H1 (cell line): ENCODE results near the gene GRAMD4. TPM values are rescaled to one million over a fixed set of nuclear protein-coding genes. Genes with fewer than 3 reads are reported as not detected.
A peak's percentile ranks its signal among the peaks of the same experiment; 100 is the strongest.

Source experiments
- CTCF ChIA-PET: fragments of 300-600 bp; sonication (Branson Sonifier 250); formaldehyde crosslinking; loops from one replicate; lab custom pipeline; 2021; ENCODE audit not compliant: partially characterized antibody; lab: Charles Lee
- POLR2A ChIA-PET: fragments of 300-600 bp; sonication (Branson Sonifier 250); formaldehyde crosslinking; loops from one replicate; lab custom pipeline; 2021; ENCODE audit warnings: inconsistent platforms; ENCODE audit not compliant: partially characterized antibody; lab: Charles Lee
- DNase-seq, 2 experiments: peaks; one replicate each; pipeline versions ENCODE4 v3.0.0 to v3.0.0-alpha.2; 2010 to 2022; ENCODE audit warnings: low spot score in 2 of 2, low read depth in 1 of 2, mixed read lengths in 1 of 2
- FAIRE-seq: peaks from 2 replicates; lab custom pipeline; 2011; peaks lifted over from hg19 to GRCh38; lab: Jason Lieb, UNC
- H2AFZ ChIP-seq: 2 replicates; pipeline ENCODE4 v1.8.1; 2012; ENCODE audit warnings: low read length, inconsistent platforms
- H2AK5ac ChIP-seq: 2 replicates; pipeline ENCODE4 v1.6.1; 2013; ENCODE audit warnings: low read depth, low read length
- H2BK120ac ChIP-seq: replicated peaks from 2 replicates; pipeline ENCODE3; 2013; ENCODE audit warnings: low read depth, low read length, inconsistent platforms
- H2BK12ac ChIP-seq: 2 replicates; pipeline ENCODE4 v1.6.1; 2013; ENCODE audit warnings: low read depth, low read length
- H2BK15ac ChIP-seq: 2 replicates; pipeline ENCODE4 v1.6.1; 2013; ENCODE audit warnings: low read length
- H2BK20ac ChIP-seq: 2 replicates; pipeline ENCODE4 v1.6.1; 2013; ENCODE audit warnings: low read length
- H2BK5ac ChIP-seq: 2 replicates; pipeline ENCODE4 v1.6.1; 2013; ENCODE audit warnings: low read depth, low read length
- H3K14ac ChIP-seq: 2 replicates; pipeline ENCODE4 v1.6.1; 2013; ENCODE audit warnings: inconsistent platforms; ENCODE audit not compliant: insufficient read length
- H3K18ac ChIP-seq: 2 replicates; pipeline ENCODE4 v1.6.1; 2013; ENCODE audit warnings: low read length; ENCODE audit errors: extremely low read depth
- H3K23ac ChIP-seq: 2 replicates; pipeline ENCODE4 v1.6.1; 2013; ENCODE audit warnings: inconsistent platforms; ENCODE audit not compliant: insufficient read length
- H3K23me2 ChIP-seq: 2 replicates; pipeline ENCODE4 v1.6.1; 2013; ENCODE audit warnings: low read depth, low read length
- H3K27ac ChIP-seq: 2 replicates; pipeline ENCODE4 v1.6.1; 2011; ENCODE audit warnings: low read depth, low read length, inconsistent platforms
- H3K27me3 ChIP-seq, 4 experiments: replicated peaks in 1 of 4; 1 replicate in 1 of 4; 2 replicates in 3 of 4; pipeline versions ENCODE4 v1.6.1 to v1.8.1; 2011 to 2013; ENCODE audit warnings: low read length in 3 of 4, mild to moderate bottlenecking in 3 of 4, inconsistent platforms in 2 of 4, mixed read lengths in 2 of 4, moderate library complexity in 1 of 4; ENCODE audit not compliant: control insufficient read depth in 3 of 4, insufficient read depth in 3 of 4; ENCODE audit errors: extremely low read depth in 1 of 4
- H3K36me3 ChIP-seq, 4 experiments: 2 replicates each; pipeline versions ENCODE4 v1.6.1 to v1.8.1; 2011 to 2013; ENCODE audit warnings: mild to moderate bottlenecking in 4 of 4, low read length in 3 of 4, moderate library complexity in 2 of 4, control low read depth in 1 of 4, inconsistent platforms in 1 of 4; ENCODE audit not compliant: insufficient read depth in 4 of 4, control insufficient read depth in 2 of 4
- H3K4ac ChIP-seq: replicated peaks from 2 replicates; pipeline ENCODE3; 2013; ENCODE audit warnings: low read length, low read depth, mixed read lengths, inconsistent platforms; ENCODE audit not compliant: insufficient read length
- H3K4me1 ChIP-seq, 4 experiments: replicated peaks in 1 of 4; 1 replicate in 1 of 4; 2 replicates in 3 of 4; pipeline versions ENCODE4 v1.6.1 to v1.8.1; 2011 to 2013; ENCODE audit warnings: low read length in 3 of 4, inconsistent platforms in 2 of 4, mixed read lengths in 1 of 4; ENCODE audit not compliant: insufficient read depth in 4 of 4, control insufficient read depth in 3 of 4
- H3K4me2 ChIP-seq, 2 experiments: 2 replicates each; pipeline versions ENCODE4 v1.6.1 to v1.8.1; 2011 to 2013; ENCODE audit warnings: low read depth in 2 of 2, low read length in 2 of 2, control low read depth in 1 of 2, inconsistent platforms in 1 of 2, mild to moderate bottlenecking in 1 of 2; ENCODE audit not compliant: insufficient read depth in 1 of 2
- H3K4me3 ChIP-seq, 4 experiments: fragments of 200-600, 300-600 bp in 1 of 4; sonication (generic), shearing (Covaris generic), sonication (Bioruptor Twin) in 1 of 4; 2 replicates each; pipeline versions ENCODE4 v1.5.1 to v1.8.1; 2011 to 2016; ENCODE audit warnings: low read length in 4 of 4, low read depth in 3 of 4, control low read depth in 2 of 4, inconsistent platforms in 2 of 4, mild to moderate bottlenecking in 2 of 4, mixed read lengths in 1 of 4, moderate library complexity in 1 of 4; ENCODE audit not compliant: insufficient read depth in 2 of 4; ENCODE audit errors: extremely low read depth in 1 of 4
- H3K56ac ChIP-seq: replicated peaks from 2 replicates; pipeline ENCODE3; 2013; ENCODE audit warnings: low read depth, mild to moderate bottlenecking, mixed read lengths, low read length, inconsistent platforms; ENCODE audit not compliant: insufficient read length
- H3K79me1 ChIP-seq: 2 replicates; pipeline ENCODE4 v1.6.1; 2013; ENCODE audit warnings: low read depth, low read length, control low read depth
- H3K79me2 ChIP-seq, 2 experiments: 2 replicates each; pipeline versions ENCODE4 v1.6.1 to v1.8.1; 2012 to 2013; ENCODE audit warnings: low read length in 2 of 2, mild to moderate bottlenecking in 2 of 2, inconsistent platforms in 1 of 2; ENCODE audit not compliant: insufficient read depth in 2 of 2, control insufficient read depth in 1 of 2
- H3K9ac ChIP-seq, 4 experiments: replicated peaks in 1 of 4; 1 replicate in 1 of 4; 2 replicates in 3 of 4; pipeline versions ENCODE4 v1.6.1 to v1.8.1; 2011 to 2013; ENCODE audit warnings: low read depth in 3 of 4, low read length in 3 of 4, control low read depth in 2 of 4, mild to moderate bottlenecking in 2 of 4, moderate library complexity in 2 of 4, inconsistent platforms in 1 of 4; ENCODE audit errors: extremely low read depth in 1 of 4
- H3K9me3 ChIP-seq, 2 experiments: 2 replicates each; pipeline versions ENCODE4 v1.6.1 to v1.8.1; 2012 to 2013; ENCODE audit warnings: mild to moderate bottlenecking in 2 of 2, moderate library complexity in 2 of 2, control low read depth in 1 of 2, inconsistent platforms in 1 of 2, low read depth in 1 of 2, low read length in 1 of 2, mixed read lengths in 1 of 2; ENCODE audit not compliant: insufficient read depth in 2 of 2
- H4K20me1 ChIP-seq, 2 experiments: replicated peaks in 1 of 2; 2 replicates each; pipeline versions ENCODE3 to v1.8.1; 2011 to 2013; ENCODE audit warnings: inconsistent platforms in 2 of 2, low read length in 2 of 2, mild to moderate bottlenecking in 1 of 2; ENCODE audit not compliant: insufficient read depth in 2 of 2, control insufficient read depth in 1 of 2
- H4K5ac ChIP-seq: 2 replicates; pipeline ENCODE4 v1.6.1; 2013; ENCODE audit warnings: low read length, low read depth, mixed read lengths, inconsistent platforms; ENCODE audit not compliant: insufficient read length
- H4K8ac ChIP-seq: 2 replicates; pipeline ENCODE4 v1.8.0; 2013; ENCODE audit warnings: mild to moderate bottlenecking, moderate library complexity, low read length, inconsistent platforms; ENCODE audit not compliant: insufficient read depth; ENCODE audit errors: extremely low read depth
- H4K91ac ChIP-seq: replicated peaks from 2 replicates; pipeline ENCODE3; 2013; ENCODE audit warnings: low read length, mixed read lengths, inconsistent platforms; ENCODE audit not compliant: insufficient read length
- E2F6 ChIP-seq: IDR thresholded peaks from 2 replicates; pipeline ENCODE4 v1.6.1; 2012; ENCODE audit warnings: inconsistent platforms
- JUND ChIP-seq: IDR thresholded peaks from 2 replicates; pipeline ENCODE4 v1.6.1; 2011; ENCODE audit warnings: mild to moderate bottlenecking, improper control_type of control experiment, low read length
- MAX ChIP-seq: IDR thresholded peaks from 2 replicates; pipeline ENCODE4 v1.6.1; 2012; ENCODE audit warnings: inconsistent platforms
- NANOG ChIP-seq: IDR thresholded peaks from 2 replicates; pipeline ENCODE4 v1.6.1; 2011; ENCODE audit warnings: low read length, low read depth, mild to moderate bottlenecking, inconsistent platforms; ENCODE audit not compliant: insufficient read depth, poor library complexity, severe bottlenecking
- SRF ChIP-seq: IDR thresholded peaks from 2 replicates; pipeline ENCODE4 v1.6.1; 2011; ENCODE audit warnings: mild to moderate bottlenecking, low read depth, low read length, moderate library complexity
- TCF12 ChIP-seq: IDR thresholded peaks from 2 replicates; pipeline ENCODE4 v1.6.1; 2011; ENCODE audit warnings: low read depth, mild to moderate bottlenecking, low read length
- YY1 ChIP-seq: IDR thresholded peaks from 2 replicates; pipeline ENCODE4 v1.6.1; 2011; ENCODE audit warnings: low read depth, mild to moderate bottlenecking, low read length
- WGBS, 2 experiments: shearing (Covaris generic) in 1 of 2; methylation state at CpG; one replicate each; pipeline versions ENCODE4 v1.1.6 to v1.1.7; 2013 to 2015; ENCODE audit warnings: low lambda C conversion rate in 2 of 2, mixed read lengths in 2 of 2, inconsistent platforms in 1 of 2, low coverage in 1 of 2, missing lambda C conversion rate in 1 of 2; ENCODE audit not compliant: insufficient replicate concordance in 2 of 2, insufficient coverage in 1 of 2, insufficient read length in 1 of 2; ENCODE audit errors: extremely low coverage in 1 of 2, missing lambda C conversion rate in 1 of 2; 5-methylcytosine and 5-hydroxymethylcytosine counted together
- polyA plus RNA-seq, 7 experiments: library from polyadenylated mRNA; depleted of rRNA in 3 of 7; stranded (reverse) in 5 of 7; unstranded in 2 of 7; fragments of >200 nt in 5 of 7; fragments of 200-250 nt in 2 of 7; gene quantifications; 1 replicate in 5 of 7; 2 replicates in 1 of 7; 4 replicates in 1 of 7; pipeline versions ENCODE4 v1.2.1 to v1.2.3, GENCODE V29; 2011 to 2013; ENCODE audit warnings: missing spikeins in 2 of 7, mixed read lengths in 2 of 7
- total RNA-seq: library from RNA; stranded (reverse); fragmentation: NEBNext Ultra II Directional; extraction: Animal tissue kit (Norgen Biotek cat#: 25700); gene quantifications from 2 replicates; pipeline ENCODE4 v1.2.1, GENCODE V29; 2021

Gene GRAMD4
- total and polyA plus RNA-seq, 2 of the 8 experiments (the other 6 are each of a cell fraction or from before 2014, with no cell fraction given): 7.9 to 25.6 TPM

- POLR2A ChIA-PET: interaction anchor here (0.5 to 1.9 kb wide), 4 partner anchors 9 to 89 kb away, joined by 3 to 7 read pairs (median 4); no protein-coding TSS in a partner anchor
- peak; percentile 54 to 87 for DNase-seq
- Histone ChIP-seq H3K4ac (peak overlapping the region; percentile 69), H3K56ac (no peak overlapping the region), H3K4me2 (0 out of 4 replicates have a peak overlapping the region, but pooled peaks have one; percentile 4 to 8), H2BK5ac (peak overlapping the region; percentile 75; the same call in 1 of the 2 replicates), H3K23ac (no peak overlapping the region), H3K14ac (no peak overlapping the region), H4K91ac (peak overlapping the region; percentile 74), H2AFZ (no peak overlapping the region), H2BK15ac (no peak overlapping the region), H3K27me3 (no peaks in the 10 kb centered on the region), H4K5ac (peak overlapping the region; percentile 81), H2BK120ac (no peak overlapping the region), H4K20me1 (no peaks in the 10 kb centered on the region), H3K9me3 (no peaks in the 10 kb centered on the region), H2AK5ac (0 out of 2 replicates have a peak overlapping the region, but pooled peaks have one; percentile 40), H3K79me2 (no peaks in the 10 kb centered on the region), H2BK12ac (peak overlapping the region; percentile 84; the same call in 1 of the 2 replicates), H3K23me2 (no peaks in the 10 kb centered on the region), H3K18ac (peak overlapping the region; percentile 83), H4K8ac (peak overlapping the region; percentile 86; the same call in 1 of the 2 replicates), H3K79me1 (peaks cover 6% of the 10 kb centered on the region; the same call in 1 of the 2 replicates), H3K27ac (0 out of 2 replicates have a peak overlapping the region, but pooled peaks have one; percentile 33), H3K4me3 (no peak overlapping the region), H3K4me1 (peaks cover 0 to 20% (median 14%) of the 10 kb centered on the region in 4 experiments; a peak in 5 of 7 replicates), H3K9ac (no peak overlapping the region; a peak in 1 of 7 replicates), H3K36me3 (no peaks in the 10 kb centered on the region), H2BK20ac (no peak overlapping the region)
- TF ChIP-seq TCF12 (no peak), E2F6 (peak; percentile 35; the same call in 1 of the 2 replicates), SRF (peak; percentile 81), JUND (no peak), NANOG (no peak), MAX (no peak), YY1 (0 out of 2 replicates have a peak, but pooled peaks have one; percentile 40)
- no peak for FAIRE-seq
- WGBS, 2 experiments: 80% methylated on average over 39 of the region's 39 CpGs; no CpG with 5 or more reads in 1 of the 2 experiments
- CTCF ChIA-PET: interaction anchor here (1.0 to 1.7 kb wide), 3 partner anchors 9 to 55 kb away, joined by 3 to 6 read pairs (median 4); no protein-coding TSS in a partner anchor
These were observed 7.0 kb downstream of the GRAMD4 start for GRCh38 chr22:46626911-46627805.
